HG02981 (cell line): ENCODE results near the gene LRFN5.
"Not testable (repeated sequence)": the region's sequence is repeated elsewhere in the genome, so short reads cannot be mapped to it uniquely, and the experiment has no call there.

Experiments
- ATAC-seq: cut with Tn5 transposase; IDR thresholded peaks from one replicate; pipeline ENCODE4 v1.9.1; 2021; ENCODE audit warnings: mild to moderate bottlenecking, moderate library complexity; ENCODE audit not compliant: unreplicated experiment

The LRFN5 gene

GRCh38 chr14:41636492-41637392, 30.1 kb downstream of the LRFN5 start:
- ATAC-seq: no peak

GRCh38 chr14:41641690-41642089, 35.0 kb downstream of the LRFN5 start:
- no peak for ATAC-seq

- no peak for ATAC-seq
Observed at GRCh38 chr14:41642367-41642766, 35.7 kb downstream of the LRFN5 start.

GRCh38 chr14:41642789-41643188, 36.1 kb downstream of the LRFN5 start:
- no peak for ATAC-seq

GRCh38 chr14:41644606-41645005, 37.9 kb downstream of the LRFN5 start:
- no peak for ATAC-seq

- ATAC-seq: no peak
Observed at GRCh38 chr14:41650802-41651201, 44.1 kb downstream of the LRFN5 start.

- ATAC-seq: no peak
Observed at GRCh38 chr14:41654196-41654595, 47.5 kb downstream of the LRFN5 start.

GRCh38 chr14:41662780-41663472, 56.2 kb downstream of the LRFN5 start:
- no peak for ATAC-seq

GRCh38 chr14:41663473-41663850, 56.8 kb downstream of the LRFN5 start:
- ATAC-seq: no peak

- ATAC-seq: no peak
Observed at GRCh38 chr14:41666301-41666700, 59.6 kb downstream of the LRFN5 start.

GRCh38 chr14:41668356-41668755, 61.7 kb downstream of the LRFN5 start:
- ATAC-seq: no peak

- not testable (repeated sequence) for ATAC-seq
Observed at GRCh38 chr14:41673601-41674000, 66.9 kb downstream of the LRFN5 start.

- not testable (repeated sequence) for ATAC-seq
Observed at GRCh38 chr14:41674511-41674971, 67.9 kb downstream of the LRFN5 start.

- no peak for ATAC-seq
Observed at GRCh38 chr14:41699486-41699885, 92.8 kb downstream of the LRFN5 start.

GRCh38 chr14:41718477-41719166, 111.9 kb downstream of the LRFN5 start:
- ATAC-seq: no peak

GRCh38 chr14:41739203-41739602, 132.5 kb downstream of the LRFN5 start:
- no peak for ATAC-seq

- no peak for ATAC-seq
Observed at GRCh38 chr14:41743140-41743539, 136.5 kb downstream of the LRFN5 start.

GRCh38 chr14:41749429-41749828, 142.8 kb downstream of the LRFN5 start:
- peak; percentile 96 for ATAC-seq

GRCh38 chr14:41750575-41750974, 143.9 kb downstream of the LRFN5 start:
- not testable (repeated sequence) for ATAC-seq

GRCh38 chr14:41758011-41758665, 151.5 kb downstream of the LRFN5 start:
- no peak for ATAC-seq

GRCh38 chr14:41761204-41761603, 154.5 kb downstream of the LRFN5 start:
- no peak for ATAC-seq
